GM12878 (cell line): ENCODE data around the gene ZNF423. TPM values are rescaled to one million over a fixed set of nuclear protein-coding genes. Genes with fewer than 3 reads are reported as not detected.

Source experiments
- BMI1 ChIP-seq: fragments of 450-650 bp; IDR thresholded peaks from 2 replicates; pipeline ENCODE4 v1.6.1; 2016; ENCODE audit warnings: mild to moderate bottlenecking, moderate library complexity, borderline replicate concordance
- CEBPB ChIP-seq, 2 experiments: fragments of 150-350 bp in 1 of 2; IDR thresholded peaks; 2 replicates each; pipeline ENCODE4 v1.6.1; 2012 to 2014; ENCODE audit warnings: low read depth in 2 of 2, low read length in 2 of 2, borderline replicate concordance in 1 of 2, inconsistent platforms in 1 of 2
- CREM ChIP-seq: IDR thresholded peaks from 2 replicates; pipeline ENCODE4 v1.6.1; 2014; ENCODE audit warnings: antibody characterized with exemption, low read depth
- EP300 ChIP-seq, 2 experiments: fragments of 150-350 bp in 1 of 2; IDR thresholded peaks; 2 replicates each; pipeline ENCODE4 v1.6.1; 2011 to 2012; ENCODE audit warnings: low read depth in 2 of 2, low read length in 2 of 2, borderline replicate concordance in 1 of 2, improper control_type of control experiment in 1 of 2, inconsistent platforms in 1 of 2; ENCODE audit not compliant: control insufficient read depth in 1 of 2
- HCFC1 ChIP-seq: fragments of 150-350 bp; IDR thresholded peaks from 2 replicates; pipeline ENCODE4 v1.6.1; 2014; ENCODE audit warnings: low read length
- JUND ChIP-seq: IDR thresholded peaks from 2 replicates; pipeline ENCODE4 v1.6.1; 2012; ENCODE audit warnings: low read depth, mild to moderate bottlenecking, low read length, improper control_type of control experiment, moderate library complexity
- KAT2A ChIP-seq: conservative IDR thresholded peaks from 2 replicates; pipeline ENCODE4 v1.6.1; 2011; ENCODE audit warnings: low read depth, low read length; ENCODE audit not compliant: control insufficient read depth
- MEF2A ChIP-seq: IDR thresholded peaks from 2 replicates; pipeline ENCODE4 v1.6.1; 2011; ENCODE audit warnings: low read depth, mild to moderate bottlenecking, low read length, moderate library complexity; ENCODE audit not compliant: insufficient read depth
- NR2C1 ChIP-seq: fragments of 450-650 bp; IDR thresholded peaks from 2 replicates; pipeline ENCODE4 v1.6.1; 2017; ENCODE audit warnings: antibody characterized with exemption, mild to moderate bottlenecking, moderate library complexity
- NRF1 ChIP-seq: conservative IDR thresholded peaks from 2 replicates; pipeline ENCODE4 v1.6.1; 2011; ENCODE audit warnings: mild to moderate bottlenecking, low read depth, low read length, improper control_type of control experiment
- POLR2A ChIP-seq: IDR thresholded peaks from 2 replicates; pipeline ENCODE4 v1.6.1; 2011; ENCODE audit warnings: low read depth, mild to moderate bottlenecking, low read length
- RAD21 ChIP-seq: IDR thresholded peaks from 2 replicates; pipeline ENCODE4 v1.6.1; 2011; ENCODE audit warnings: mild to moderate bottlenecking, low read depth, low read length, moderate library complexity; ENCODE audit not compliant: insufficient read depth
- RAD51 ChIP-seq: fragments of 450-650 bp; IDR thresholded peaks from 2 replicates; pipeline ENCODE4 v1.6.1; 2016; ENCODE audit warnings: moderate library complexity, mild to moderate bottlenecking, inconsistent platforms
- RBBP5 ChIP-seq: fragments of 200-600 bp; sonication (generic); conservative IDR thresholded peaks from 2 replicates; pipeline ENCODE4 v1.6.1; 2016
- RFX5 ChIP-seq: IDR thresholded peaks from 2 replicates; pipeline ENCODE4 v1.6.1; 2011; ENCODE audit warnings: low read depth, low read length, improper control_type of control experiment
- SMAD5 ChIP-seq: IDR thresholded peaks from 2 replicates; pipeline ENCODE4 v1.6.1; 2016; ENCODE audit warnings: antibody characterized with exemption, low read depth
- TCF12 ChIP-seq: IDR thresholded peaks from 2 replicates; pipeline ENCODE4 v1.6.1; 2011; ENCODE audit warnings: low read depth, mild to moderate bottlenecking, low read length
- ZZZ3 ChIP-seq: IDR thresholded peaks from 2 replicates; pipeline ENCODE4 v1.6.1; 2011; ENCODE audit warnings: low read depth; ENCODE audit not compliant: control insufficient read depth, insufficient read length
- polyA plus RNA-seq, 11 experiments: library from polyadenylated mRNA; depleted of rRNA in 4 of 11; unstranded in 6 of 11; stranded (reverse) in 5 of 11; fragments of >200 nt; fragmentation: Nextera tagmentation in 4 of 11; fragmentation: Illumina TruSeq in 1 of 11; extraction: Ambion mirVana in 4 of 11; extraction: Trizol in 1 of 11; gene quantifications; 1 replicate in 1 of 11; 2 replicates in 10 of 11; pipeline versions ENCODE4 v1.2.1 to v1.2.3, GENCODE V29; 2011 to 2016; ENCODE audit warnings: inconsistent platforms in 2 of 11, missing spikeins in 2 of 11, low read depth in 1 of 11
- total RNA-seq, 4 experiments: library from RNA; depleted of rRNA in 3 of 4; stranded (reverse); fragments of >200 nt in 3 of 4; fragmentation: Illumina TruSeq in 1 of 4; extraction: Trizol in 1 of 4; gene quantifications; 2 replicates each; pipeline versions ENCODE4 v1.2.1 to v1.2.3, GENCODE V29; 2013 to 2021
- TF ChIP-seq, protein P1 (sequence below), 3 experiments: IDR thresholded peaks in 2 of 3; conservative IDR thresholded peaks in 1 of 3; 2 replicates each; pipeline ENCODE4 v1.5.1; 2011; ENCODE audit warnings: low read depth in 3 of 3, low read length in 3 of 3, mild to moderate bottlenecking in 3 of 3, control low read depth in 2 of 3, moderate library complexity in 2 of 3, inconsistent platforms in 1 of 3, mixed read lengths in 1 of 3; ENCODE audit not compliant: control insufficient read depth in 2 of 3, insufficient read depth in 1 of 3; ENCODE audit errors: extremely low read depth in 1 of 3
- TF ChIP-seq, protein P2 (sequence below): IDR thresholded peaks from 2 replicates; pipeline ENCODE4 v1.6.1; 2011; ENCODE audit warnings: borderline replicate concordance, low read depth, mild to moderate bottlenecking, moderate library complexity, mixed read lengths, low read length; ENCODE audit not compliant: insufficient read depth; ENCODE audit errors: extremely low read length
- TF ChIP-seq, protein P3 (sequence below): IDR thresholded peaks from 2 replicates; pipeline ENCODE4 v1.6.1; 2012; ENCODE audit warnings: low read depth, low read length, improper control_type of control experiment
- TF ChIP-seq, protein P4 (sequence below): fragments of 450-650 bp; IDR thresholded peaks from 2 replicates; pipeline ENCODE4 v1.6.1; 2017; ENCODE audit warnings: mild to moderate bottlenecking, low read depth, inconsistent platforms; ENCODE audit not compliant: poor library complexity, severe bottlenecking
- TF ChIP-seq, protein P5 (sequence below): fragments of 450-650 bp; IDR thresholded peaks from 2 replicates; pipeline ENCODE4 v1.6.1; 2017; ENCODE audit warnings: antibody characterized with exemption, mild to moderate bottlenecking, moderate library complexity

The ZNF423 gene
- total and polyA plus RNA-seq, 10 of the 15 experiments (the other 5 are each of a cell fraction or from before 2014, with no cell fraction given), result 0.03 to 0.64 (median 0.10) TPM

DNA sequence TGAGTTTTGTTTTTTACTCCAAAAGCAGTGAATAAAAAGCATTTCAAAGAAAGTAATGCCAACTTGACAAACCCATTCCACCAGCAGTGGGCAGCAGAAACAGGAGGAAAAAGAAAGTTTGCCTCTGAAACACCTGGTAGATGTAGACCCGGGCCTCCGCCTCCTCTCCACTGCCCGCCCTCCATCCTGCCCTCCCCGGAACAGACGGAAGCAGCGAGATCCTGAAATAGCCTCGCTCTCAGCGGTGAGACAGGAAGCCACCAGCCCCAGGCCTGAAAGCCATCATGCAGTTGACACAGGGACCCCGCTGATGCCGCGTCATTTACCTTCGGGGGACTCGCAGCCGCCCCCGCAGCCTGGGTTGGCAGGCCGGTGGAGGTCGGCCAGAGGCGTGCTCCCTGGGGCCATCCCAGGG lies 414.5 kb downstream of the ZNF423 start (continued):
- TF ChIP-seq RAD51, result no peak
- peak; percentile 48; the same call in 1 of the 2 replicates for TF ChIP-seq TCF12
- TF ChIP-seq KAT2A, result no peak
- peak; percentile 50 for TF ChIP-seq RAD21
- TF ChIP-seq, protein P1, sequence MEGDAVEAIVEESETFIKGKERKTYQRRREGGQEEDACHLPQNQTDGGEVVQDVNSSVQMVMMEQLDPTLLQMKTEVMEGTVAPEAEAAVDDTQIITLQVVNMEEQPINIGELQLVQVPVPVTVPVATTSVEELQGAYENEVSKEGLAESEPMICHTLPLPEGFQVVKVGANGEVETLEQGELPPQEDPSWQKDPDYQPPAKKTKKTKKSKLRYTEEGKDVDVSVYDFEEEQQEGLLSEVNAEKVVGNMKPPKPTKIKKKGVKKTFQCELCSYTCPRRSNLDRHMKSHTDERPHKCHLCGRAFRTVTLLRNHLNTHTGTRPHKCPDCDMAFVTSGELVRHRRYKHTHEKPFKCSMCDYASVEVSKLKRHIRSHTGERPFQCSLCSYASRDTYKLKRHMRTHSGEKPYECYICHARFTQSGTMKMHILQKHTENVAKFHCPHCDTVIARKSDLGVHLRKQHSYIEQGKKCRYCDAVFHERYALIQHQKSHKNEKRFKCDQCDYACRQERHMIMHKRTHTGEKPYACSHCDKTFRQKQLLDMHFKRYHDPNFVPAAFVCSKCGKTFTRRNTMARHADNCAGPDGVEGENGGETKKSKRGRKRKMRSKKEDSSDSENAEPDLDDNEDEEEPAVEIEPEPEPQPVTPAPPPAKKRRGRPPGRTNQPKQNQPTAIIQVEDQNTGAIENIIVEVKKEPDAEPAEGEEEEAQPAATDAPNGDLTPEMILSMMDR (IDR thresholded peaks at IDR 0.05 in 2 of 3, conservative IDR thresholded peaks at IDR 0.05 in 1 of 3; ENCODE audit: control insufficient read depth in 2 of 3, extremely low read depth in 1 of 3, insufficient read depth in 1 of 3, low read depth in 3 of 3, low read length in 3 of 3), result peak; percentile 31 to 57 (median 38); a peak in 5 of 6 replicates
- no peak for TF ChIP-seq ZZZ3
- TF ChIP-seq POLR2A, result peak; percentile 78
- no peak for TF ChIP-seq RFX5
- TF ChIP-seq EP300 (IDR thresholded peaks at IDR 0.05; ENCODE audit: borderline replicate concordance in 1 of 2, control insufficient read depth in 1 of 2, low read depth in 2 of 2, low read length in 2 of 2), result no peak
- TF ChIP-seq HCFC1, result no peak
- TF ChIP-seq, protein P2, sequence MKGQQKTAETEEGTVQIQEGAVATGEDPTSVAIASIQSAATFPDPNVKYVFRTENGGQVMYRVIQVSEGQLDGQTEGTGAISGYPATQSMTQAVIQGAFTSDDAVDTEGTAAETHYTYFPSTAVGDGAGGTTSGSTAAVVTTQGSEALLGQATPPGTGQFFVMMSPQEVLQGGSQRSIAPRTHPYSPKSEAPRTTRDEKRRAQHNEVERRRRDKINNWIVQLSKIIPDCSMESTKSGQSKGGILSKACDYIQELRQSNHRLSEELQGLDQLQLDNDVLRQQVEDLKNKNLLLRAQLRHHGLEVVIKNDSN, result no peak
- no peak for TF ChIP-seq CEBPB (IDR thresholded peaks at IDR 0.05; ENCODE audit: borderline replicate concordance in 1 of 2, low read depth in 2 of 2, low read length in 2 of 2)
- no peak for TF ChIP-seq SMAD5
- peak; percentile 78 for TF ChIP-seq MEF2A
- no peak for TF ChIP-seq RBBP5
- TF ChIP-seq, protein P3, sequence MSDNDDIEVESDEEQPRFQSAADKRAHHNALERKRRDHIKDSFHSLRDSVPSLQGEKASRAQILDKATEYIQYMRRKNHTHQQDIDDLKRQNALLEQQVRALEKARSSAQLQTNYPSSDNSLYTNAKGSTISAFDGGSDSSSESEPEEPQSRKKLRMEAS, result no peak
- no peak for TF ChIP-seq NR2C1
- TF ChIP-seq, protein P4, sequence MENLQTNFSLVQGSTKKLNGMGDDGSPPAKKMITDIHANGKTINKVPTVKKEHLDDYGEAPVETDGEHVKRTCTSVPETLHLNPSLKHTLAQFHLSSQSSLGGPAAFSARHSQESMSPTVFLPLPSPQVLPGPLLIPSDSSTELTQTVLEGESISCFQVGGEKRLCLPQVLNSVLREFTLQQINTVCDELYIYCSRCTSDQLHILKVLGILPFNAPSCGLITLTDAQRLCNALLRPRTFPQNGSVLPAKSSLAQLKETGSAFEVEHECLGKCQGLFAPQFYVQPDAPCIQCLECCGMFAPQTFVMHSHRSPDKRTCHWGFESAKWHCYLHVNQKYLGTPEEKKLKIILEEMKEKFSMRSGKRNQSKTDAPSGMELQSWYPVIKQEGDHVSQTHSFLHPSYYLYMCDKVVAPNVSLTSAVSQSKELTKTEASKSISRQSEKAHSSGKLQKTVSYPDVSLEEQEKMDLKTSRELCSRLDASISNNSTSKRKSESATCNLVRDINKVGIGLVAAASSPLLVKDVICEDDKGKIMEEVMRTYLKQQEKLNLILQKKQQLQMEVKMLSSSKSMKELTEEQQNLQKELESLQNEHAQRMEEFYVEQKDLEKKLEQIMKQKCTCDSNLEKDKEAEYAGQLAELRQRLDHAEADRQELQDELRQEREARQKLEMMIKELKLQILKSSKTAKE, result no peak
- TF ChIP-seq CREM, result peak; percentile 52; the same call in 1 of the 2 replicates
- TF ChIP-seq, protein P5, sequence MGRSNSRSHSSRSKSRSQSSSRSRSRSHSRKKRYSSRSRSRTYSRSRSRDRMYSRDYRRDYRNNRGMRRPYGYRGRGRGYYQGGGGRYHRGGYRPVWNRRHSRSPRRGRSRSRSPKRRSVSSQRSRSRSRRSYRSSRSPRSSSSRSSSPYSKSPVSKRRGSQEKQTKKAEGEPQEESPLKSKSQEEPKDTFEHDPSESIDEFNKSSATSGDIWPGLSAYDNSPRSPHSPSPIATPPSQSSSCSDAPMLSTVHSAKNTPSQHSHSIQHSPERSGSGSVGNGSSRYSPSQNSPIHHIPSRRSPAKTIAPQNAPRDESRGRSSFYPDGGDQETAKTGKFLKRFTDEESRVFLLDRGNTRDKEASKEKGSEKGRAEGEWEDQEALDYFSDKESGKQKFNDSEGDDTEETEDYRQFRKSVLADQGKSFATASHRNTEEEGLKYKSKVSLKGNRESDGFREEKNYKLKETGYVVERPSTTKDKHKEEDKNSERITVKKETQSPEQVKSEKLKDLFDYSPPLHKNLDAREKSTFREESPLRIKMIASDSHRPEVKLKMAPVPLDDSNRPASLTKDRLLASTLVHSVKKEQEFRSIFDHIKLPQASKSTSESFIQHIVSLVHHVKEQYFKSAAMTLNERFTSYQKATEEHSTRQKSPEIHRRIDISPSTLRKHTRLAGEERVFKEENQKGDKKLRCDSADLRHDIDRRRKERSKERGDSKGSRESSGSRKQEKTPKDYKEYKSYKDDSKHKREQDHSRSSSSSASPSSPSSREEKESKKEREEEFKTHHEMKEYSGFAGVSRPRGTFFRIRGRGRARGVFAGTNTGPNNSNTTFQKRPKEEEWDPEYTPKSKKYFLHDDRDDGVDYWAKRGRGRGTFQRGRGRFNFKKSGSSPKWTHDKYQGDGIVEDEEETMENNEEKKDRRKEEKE, result no peak
- no peak for TF ChIP-seq NRF1
- TF ChIP-seq JUND, result no peak
- no peak for TF ChIP-seq BMI1
